ENCODE results near the gene MAGEB1.

DNA sequence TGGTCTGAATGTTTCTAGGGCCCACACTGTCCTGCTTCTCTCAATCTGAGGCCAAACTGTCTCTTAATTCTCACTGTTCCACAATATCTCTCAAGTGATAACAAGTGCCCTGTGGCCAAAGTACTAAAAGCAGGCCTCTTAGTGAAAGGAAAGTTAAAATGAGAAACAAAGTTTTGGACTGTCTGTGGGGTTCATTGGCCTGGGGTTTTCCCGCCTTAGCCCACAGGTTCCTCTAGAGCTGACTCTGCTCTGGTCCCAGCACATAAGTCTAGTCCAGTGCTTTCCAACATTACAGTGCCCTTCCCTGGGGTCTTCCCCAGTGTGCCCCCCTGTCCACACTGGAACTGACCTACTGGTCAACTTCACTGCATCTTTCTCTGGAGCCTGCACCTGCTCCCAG lies 6.3 kb downstream of the MAGEB1 start:
- TF ChIP-seq, protein P1, sequence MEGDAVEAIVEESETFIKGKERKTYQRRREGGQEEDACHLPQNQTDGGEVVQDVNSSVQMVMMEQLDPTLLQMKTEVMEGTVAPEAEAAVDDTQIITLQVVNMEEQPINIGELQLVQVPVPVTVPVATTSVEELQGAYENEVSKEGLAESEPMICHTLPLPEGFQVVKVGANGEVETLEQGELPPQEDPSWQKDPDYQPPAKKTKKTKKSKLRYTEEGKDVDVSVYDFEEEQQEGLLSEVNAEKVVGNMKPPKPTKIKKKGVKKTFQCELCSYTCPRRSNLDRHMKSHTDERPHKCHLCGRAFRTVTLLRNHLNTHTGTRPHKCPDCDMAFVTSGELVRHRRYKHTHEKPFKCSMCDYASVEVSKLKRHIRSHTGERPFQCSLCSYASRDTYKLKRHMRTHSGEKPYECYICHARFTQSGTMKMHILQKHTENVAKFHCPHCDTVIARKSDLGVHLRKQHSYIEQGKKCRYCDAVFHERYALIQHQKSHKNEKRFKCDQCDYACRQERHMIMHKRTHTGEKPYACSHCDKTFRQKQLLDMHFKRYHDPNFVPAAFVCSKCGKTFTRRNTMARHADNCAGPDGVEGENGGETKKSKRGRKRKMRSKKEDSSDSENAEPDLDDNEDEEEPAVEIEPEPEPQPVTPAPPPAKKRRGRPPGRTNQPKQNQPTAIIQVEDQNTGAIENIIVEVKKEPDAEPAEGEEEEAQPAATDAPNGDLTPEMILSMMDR (IDR thresholded peaks at IDR 0.05): no peak
- no peak for TF ChIP-seq POLR2A (IDR thresholded peaks at IDR 0.05)
- no peak for TF ChIP-seq POLR2AphosphoS5 (IDR thresholded peaks at IDR 0.05)
